ENCODE measurements around the gene RAF1.
A peak's percentile ranks its signal among the peaks of the same experiment; 100 is the strongest.
"Not testable (repeated sequence)": the region's sequence is repeated elsewhere in the genome, so short reads cannot be mapped to it uniquely, and the experiment has no call there.

RAF1 gene

DNA sequence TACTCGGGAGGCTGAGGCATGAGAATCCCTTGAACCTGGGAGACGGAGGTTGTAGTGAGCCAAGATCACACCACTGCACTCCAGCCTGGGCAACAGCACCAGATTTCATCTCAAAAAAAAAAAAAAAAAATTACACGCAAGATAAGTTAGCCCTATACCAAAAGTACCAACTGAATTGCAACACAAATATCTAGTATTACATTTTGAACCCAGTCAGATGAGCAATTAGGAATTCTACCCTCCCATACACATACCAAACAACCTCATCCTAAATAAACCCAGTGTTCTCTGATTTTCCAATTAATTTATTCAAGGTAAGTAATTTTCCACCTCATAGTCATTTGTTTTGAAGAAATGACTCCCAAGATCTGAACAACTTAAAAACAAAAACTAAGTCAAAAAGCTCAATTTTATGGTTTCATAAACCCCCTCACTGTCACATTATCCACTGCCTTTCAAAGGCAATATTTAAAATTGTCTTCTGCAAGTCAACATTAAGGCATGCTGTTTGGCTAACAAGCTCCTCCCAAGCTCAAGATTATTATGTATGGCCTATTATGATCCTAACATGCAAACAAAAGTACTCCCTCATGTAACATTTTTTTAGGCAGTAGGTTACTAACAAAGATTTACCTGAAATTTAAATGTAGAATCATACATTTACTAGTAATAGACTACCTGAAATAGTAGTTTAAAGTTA lies 4.5 kb downstream of the RAF1 start:
- Histone ChIP-seq H3K4me1 (ENCODE audit: control insufficient read depth, insufficient read depth, low read length, poor library complexity, severe bottlenecking) (peaks cover 25% of the 10 kb centered on the region), H3K9me3 (ENCODE audit: control insufficient read depth, low read length) (no peaks in the 10 kb centered on the region), H3K4me3 (ENCODE audit: extremely low read depth, insufficient read depth, low read length, poor library complexity, severe bottlenecking) (no peak overlapping the region), H3K27ac (ENCODE audit: low read depth, low read length, severe bottlenecking) (peak overlapping the region; percentile 93), H3K36me3 (ENCODE audit: control insufficient read depth, insufficient read depth, low read length) (no peaks in the 10 kb centered on the region)
- WGBS, 2 experiments (ENCODE audit: insufficient coverage in 2 of 2) = 83 to 100% methylated on average over 1 to 2 of the region's 3 CpGs

DNA sequence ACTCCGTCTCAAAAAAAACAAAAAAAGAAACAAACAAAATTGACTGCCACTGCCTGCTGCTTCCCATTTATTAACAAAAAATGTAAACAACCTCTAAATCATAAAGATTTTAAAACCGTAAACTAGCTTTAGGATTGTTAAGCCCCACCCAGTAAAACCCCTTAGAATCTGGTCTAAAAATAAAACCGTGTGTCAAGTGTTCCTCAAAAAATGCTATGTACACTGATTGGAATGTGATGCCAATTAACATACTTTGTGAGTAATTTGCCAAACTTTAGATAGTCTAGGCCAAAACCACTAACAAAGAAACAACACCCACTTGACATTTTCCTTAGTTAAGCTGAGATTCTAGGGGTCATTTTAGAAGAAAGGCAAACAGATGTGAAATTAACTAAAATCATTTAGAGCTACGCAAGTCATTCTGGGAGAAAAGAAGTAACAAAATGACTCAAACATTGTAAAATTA lies 5.3 kb downstream of the RAF1 start:
- H3K4me1 ChIP-seq (ENCODE audit: control insufficient read depth, insufficient read depth, low read length, poor library complexity, severe bottlenecking) = peaks cover 25% of the 10 kb centered on the region
- H3K27ac ChIP-seq (ENCODE audit: low read depth, low read length, severe bottlenecking) = peak overlapping the region; percentile 93
- WGBS, 2 experiments (ENCODE audit: insufficient coverage in 2 of 2) = 71 to 100% methylated on average over 1 to 2 of the region's 4 CpGs
- peaks cover 4% of the 10 kb centered on the region for H3K36me3 ChIP-seq (ENCODE audit: control insufficient read depth, insufficient read depth, low read length)
- H3K4me3 ChIP-seq (ENCODE audit: extremely low read depth, insufficient read depth, low read length, poor library complexity, severe bottlenecking) = no peak overlapping the region
- no peaks in the 10 kb centered on the region for H3K9me3 ChIP-seq (ENCODE audit: control insufficient read depth, low read length)

DNA sequence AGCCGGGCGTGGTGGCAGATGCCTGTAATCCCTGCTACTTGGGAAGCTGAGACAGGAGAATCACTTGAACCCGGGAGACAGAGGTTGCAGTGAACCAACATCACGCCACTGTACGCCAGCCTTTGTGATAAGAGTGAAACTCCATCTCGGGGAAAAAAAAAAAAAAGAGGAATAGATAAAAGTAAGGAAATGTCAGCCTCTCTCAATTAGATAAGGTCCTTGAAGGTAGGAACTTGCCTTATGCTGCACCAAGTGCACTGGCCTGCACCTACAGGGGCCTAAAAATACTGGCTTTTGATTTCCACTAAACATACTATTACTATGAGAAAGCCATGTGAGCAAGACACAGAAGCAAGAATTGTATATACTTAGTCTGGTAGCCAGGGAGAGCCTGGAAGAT lies 7.1 kb downstream of the RAF1 start:
- no peak overlapping the region for H3K27ac ChIP-seq (ENCODE audit: low read depth, low read length, severe bottlenecking)
- H3K4me3 ChIP-seq (ENCODE audit: extremely low read depth, insufficient read depth, low read length, poor library complexity, severe bottlenecking) = no peak overlapping the region
- 100% methylated on average over 3 to 5 of the region's 6 CpGs for WGBS, 2 experiments (ENCODE audit: insufficient coverage in 2 of 2)
- H3K9me3 ChIP-seq (ENCODE audit: control insufficient read depth, low read length) = no peaks in the 10 kb centered on the region
- H3K36me3 ChIP-seq (ENCODE audit: control insufficient read depth, insufficient read depth, low read length) = peaks cover 8% of the 10 kb centered on the region
- H3K4me1 ChIP-seq (ENCODE audit: control insufficient read depth, insufficient read depth, low read length, poor library complexity, severe bottlenecking) = peaks cover 25% of the 10 kb centered on the region

DNA sequence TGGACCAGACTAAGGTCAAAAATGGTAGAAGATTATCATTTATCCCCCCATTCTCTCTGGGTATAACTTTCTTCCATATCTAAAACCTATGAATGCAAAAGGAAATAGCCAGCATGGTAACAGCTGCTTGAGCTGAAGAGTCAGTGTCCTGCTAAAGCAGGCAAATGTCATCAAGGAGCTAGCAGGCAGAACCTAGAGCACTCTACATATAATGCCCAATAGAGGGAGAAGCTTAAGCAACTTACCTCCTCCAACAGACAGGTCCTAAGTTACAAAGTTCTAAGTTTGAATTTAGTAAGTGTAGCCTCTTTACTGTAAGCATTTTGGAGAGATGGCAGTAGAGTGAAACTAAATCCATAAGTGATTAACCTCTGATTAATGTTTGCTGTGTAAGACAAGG lies 7.7 kb downstream of the RAF1 start:
- Histone ChIP-seq H3K27ac (ENCODE audit: low read depth, low read length, severe bottlenecking) (no peak overlapping the region), H3K9me3 (ENCODE audit: control insufficient read depth, low read length) (no peaks in the 10 kb centered on the region), H3K4me3 (ENCODE audit: extremely low read depth, insufficient read depth, low read length, poor library complexity, severe bottlenecking) (no peak overlapping the region), H3K4me1 (ENCODE audit: control insufficient read depth, insufficient read depth, low read length, poor library complexity, severe bottlenecking) (peaks cover 20% of the 10 kb centered on the region), H3K36me3 (ENCODE audit: control insufficient read depth, insufficient read depth, low read length) (peaks cover 8% of the 10 kb centered on the region)

DNA sequence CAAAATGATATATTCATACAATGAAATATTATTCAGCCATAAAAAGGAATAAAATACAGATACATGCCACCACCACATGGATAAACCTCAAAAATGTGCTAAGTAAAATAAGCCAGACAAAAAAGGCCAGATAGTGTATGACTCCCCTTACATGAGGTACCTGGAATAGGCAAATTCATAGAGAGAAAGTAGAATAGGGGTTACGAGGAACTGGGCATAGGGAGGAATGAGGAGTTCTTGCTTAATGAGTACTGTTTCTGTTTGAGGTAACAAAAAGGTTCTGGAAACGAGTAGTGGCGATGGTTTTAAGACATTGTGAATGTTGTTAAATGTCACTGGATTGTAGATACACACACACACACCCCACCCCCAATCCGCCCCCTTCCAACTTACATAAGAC lies 8.2 kb downstream of the RAF1 start:
- Histone ChIP-seq H3K4me1 (ENCODE audit: control insufficient read depth, insufficient read depth, low read length, poor library complexity, severe bottlenecking) (peaks cover 17% of the 10 kb centered on the region), H3K4me3 (ENCODE audit: extremely low read depth, insufficient read depth, low read length, poor library complexity, severe bottlenecking) (no peak overlapping the region), H3K36me3 (ENCODE audit: control insufficient read depth, insufficient read depth, low read length) (peaks cover 8% of the 10 kb centered on the region), H3K27ac (ENCODE audit: low read depth, low read length, severe bottlenecking) (no peak overlapping the region), H3K9me3 (ENCODE audit: control insufficient read depth, low read length) (no peaks in the 10 kb centered on the region)
- WGBS, 2 experiments (ENCODE audit: insufficient coverage in 2 of 2) = 88 to 93% methylated on average over 1 to 2 of the region's 4 CpGs

DNA sequence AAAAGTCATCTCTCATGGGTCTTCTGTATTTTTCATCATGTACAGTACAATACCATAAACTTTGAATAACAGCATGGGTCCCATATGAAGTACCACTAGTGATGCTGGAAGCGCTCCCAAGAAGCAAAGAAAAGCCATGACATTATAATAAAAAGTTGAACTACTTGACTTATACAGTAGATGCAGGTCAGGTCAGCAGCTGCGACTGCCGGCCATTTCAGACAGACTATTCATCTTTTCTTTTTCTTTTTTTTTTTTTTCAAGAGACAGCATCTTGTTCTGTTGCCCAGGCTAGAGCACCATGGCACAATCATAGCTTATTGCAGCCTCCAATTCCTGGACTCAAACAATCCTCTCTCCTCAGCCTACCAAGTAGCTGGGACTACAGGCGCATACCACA lies 10.2 kb downstream of the RAF1 start:
- no peaks in the 10 kb centered on the region for H3K9me3 ChIP-seq (ENCODE audit: control insufficient read depth, low read length)
- WGBS, 2 experiments (ENCODE audit: insufficient coverage in 2 of 2) = 96 to 100% methylated on average over 1 to 3 of the region's 4 CpGs
- no peak overlapping the region for H3K4me3 ChIP-seq (ENCODE audit: extremely low read depth, insufficient read depth, low read length, poor library complexity, severe bottlenecking)
- peaks cover 6% of the 10 kb centered on the region for H3K4me1 ChIP-seq (ENCODE audit: control insufficient read depth, insufficient read depth, low read length, poor library complexity, severe bottlenecking)
- peaks cover 8% of the 10 kb centered on the region for H3K36me3 ChIP-seq (ENCODE audit: control insufficient read depth, insufficient read depth, low read length)
- no peak overlapping the region for H3K27ac ChIP-seq (ENCODE audit: low read depth, low read length, severe bottlenecking)

DNA sequence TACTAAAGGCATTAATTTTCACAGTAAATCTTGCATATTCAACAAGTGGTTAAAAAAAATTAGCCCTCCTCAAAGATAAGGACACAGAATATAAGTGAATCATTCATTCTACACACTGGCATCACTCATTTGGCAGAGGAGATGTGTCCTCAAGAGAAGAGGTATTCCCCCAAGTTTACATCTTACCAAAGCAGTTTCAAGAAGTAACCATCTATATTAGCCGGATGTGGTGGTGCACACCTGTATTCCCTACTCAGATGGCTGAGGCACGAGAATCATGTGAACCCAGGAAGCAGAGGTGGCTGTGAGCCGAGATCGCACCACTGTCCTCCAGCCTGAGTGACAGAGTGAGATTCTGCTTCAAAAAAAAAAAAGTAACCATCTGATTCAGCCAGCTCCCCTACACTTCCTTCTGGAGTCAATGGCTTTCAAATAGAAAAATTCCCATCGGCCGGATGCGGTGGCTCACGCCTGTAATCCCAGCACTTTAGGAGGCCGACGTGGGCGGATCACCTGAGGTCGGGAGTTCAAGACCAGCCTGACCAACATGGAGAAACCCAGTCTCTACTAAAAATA lies 15.4 kb downstream of the RAF1 start:
- H3K36me3 ChIP-seq (ENCODE audit: control insufficient read depth, insufficient read depth, low read length) = peaks cover 6% of the 10 kb centered on the region
- H3K4me1 ChIP-seq (ENCODE audit: control insufficient read depth, insufficient read depth, low read length, poor library complexity, severe bottlenecking) = peaks cover 7% of the 10 kb centered on the region
- WGBS, 2 experiments (ENCODE audit: insufficient coverage in 2 of 2) = 91 to 94% methylated on average over 4 to 6 of the region's 12 CpGs
- H3K27ac ChIP-seq (ENCODE audit: low read depth, low read length, severe bottlenecking) = no peak overlapping the region
- H3K4me3 ChIP-seq (ENCODE audit: extremely low read depth, insufficient read depth, low read length, poor library complexity, severe bottlenecking) = no peak overlapping the region
- H3K9me3 ChIP-seq (ENCODE audit: control insufficient read depth, low read length) = no peaks in the 10 kb centered on the region

DNA sequence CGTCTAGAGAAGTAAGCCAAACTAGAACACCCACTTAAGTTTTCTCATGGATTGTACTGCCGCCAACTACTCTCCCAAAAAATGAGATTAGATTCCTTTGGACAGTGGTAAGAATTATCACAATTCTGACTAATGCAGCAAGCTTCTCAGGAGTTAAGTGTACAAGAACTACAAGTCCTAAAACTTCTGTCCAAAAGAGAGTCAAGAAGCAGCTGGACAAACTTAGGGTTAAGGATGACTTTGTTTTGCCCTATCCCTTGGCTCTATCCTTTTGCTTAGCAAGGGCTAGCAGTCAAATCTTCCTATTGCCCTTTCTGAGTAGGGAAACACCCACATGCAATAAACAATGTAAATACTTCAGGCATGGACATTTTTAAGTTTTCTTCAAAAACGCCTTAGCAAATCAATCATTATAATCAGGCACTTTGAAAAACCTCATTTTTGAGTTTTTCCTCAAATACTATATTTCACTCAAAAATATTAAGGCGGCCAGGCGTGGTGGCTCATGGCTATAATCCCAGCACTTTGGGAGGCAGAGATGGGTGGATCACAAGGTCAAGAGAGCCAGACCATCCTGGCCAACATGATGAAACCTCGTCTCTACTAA lies 19.5 kb downstream of the RAF1 start:
- H3K4me3 ChIP-seq (ENCODE audit: extremely low read depth, insufficient read depth, low read length, poor library complexity, severe bottlenecking) = no peak overlapping the region
- 81 to 96% methylated on average over 4 of the region's 6 CpGs for WGBS, 2 experiments (ENCODE audit: insufficient coverage in 2 of 2)
- peaks cover 3% of the 10 kb centered on the region for H3K36me3 ChIP-seq (ENCODE audit: control insufficient read depth, insufficient read depth, low read length)
- peaks cover 14% of the 10 kb centered on the region for H3K4me1 ChIP-seq (ENCODE audit: control insufficient read depth, insufficient read depth, low read length, poor library complexity, severe bottlenecking)
- H3K9me3 ChIP-seq (ENCODE audit: control insufficient read depth, low read length) = no peaks in the 10 kb centered on the region
- no peak overlapping the region for H3K27ac ChIP-seq (ENCODE audit: low read depth, low read length, severe bottlenecking)

DNA sequence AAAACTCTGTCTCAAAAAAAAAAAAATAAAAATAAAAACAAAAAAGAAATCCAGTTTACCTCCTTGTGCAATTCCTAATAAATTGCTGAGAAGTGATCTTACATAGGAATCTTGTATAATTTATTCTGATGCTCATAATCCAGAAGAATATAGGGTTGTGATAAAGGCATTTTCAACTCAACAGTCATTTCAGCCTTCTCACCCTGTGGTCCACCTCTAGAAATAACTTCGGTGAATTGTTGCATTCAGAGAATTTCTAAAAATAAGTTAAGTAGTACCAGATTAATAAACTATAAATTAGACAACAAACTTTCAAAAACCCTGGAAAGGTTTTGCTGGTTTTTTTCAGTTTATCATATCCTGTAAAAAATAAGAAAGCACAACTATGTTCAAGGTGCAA lies 20.2 kb downstream of the RAF1 start:
- no peak overlapping the region for H3K4me3 ChIP-seq (ENCODE audit: extremely low read depth, insufficient read depth, low read length, poor library complexity, severe bottlenecking)
- no peaks in the 10 kb centered on the region for H3K9me3 ChIP-seq (ENCODE audit: control insufficient read depth, low read length)
- peaks cover 14% of the 10 kb centered on the region for H3K4me1 ChIP-seq (ENCODE audit: control insufficient read depth, insufficient read depth, low read length, poor library complexity, severe bottlenecking)
- WGBS, 2 experiments (ENCODE audit: insufficient coverage in 2 of 2) = no CpG with 5 or more reads among the region's 1 CpG
- no peak overlapping the region for H3K27ac ChIP-seq (ENCODE audit: low read depth, low read length, severe bottlenecking)
- H3K36me3 ChIP-seq (ENCODE audit: control insufficient read depth, insufficient read depth, low read length) = peaks cover 3% of the 10 kb centered on the region

DNA sequence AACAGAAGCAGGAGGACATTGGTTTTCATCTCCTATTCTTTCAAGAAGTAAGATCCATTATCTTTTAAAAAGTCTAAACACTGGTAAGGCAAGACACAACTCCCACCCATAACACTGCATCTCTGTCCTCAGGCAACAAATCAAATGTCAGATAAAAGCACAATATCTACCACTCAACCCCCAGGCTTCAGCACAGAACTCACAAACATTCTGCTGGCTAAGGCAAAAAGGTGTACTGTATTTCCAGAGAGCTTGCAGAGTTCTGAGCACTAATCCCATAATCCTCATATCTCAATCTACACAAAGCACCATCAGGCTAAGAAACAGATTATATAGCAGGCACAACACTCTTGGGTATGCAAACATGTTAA lies 20.9 kb downstream of the RAF1 start:
- Histone ChIP-seq H3K4me1 (ENCODE audit: control insufficient read depth, insufficient read depth, low read length, poor library complexity, severe bottlenecking) (peaks cover 14% of the 10 kb centered on the region), H3K4me3 (ENCODE audit: extremely low read depth, insufficient read depth, low read length, poor library complexity, severe bottlenecking) (no peak overlapping the region), H3K27ac (ENCODE audit: low read depth, low read length, severe bottlenecking) (peak overlapping the region; percentile 73), H3K36me3 (ENCODE audit: control insufficient read depth, insufficient read depth, low read length) (peaks cover 2% of the 10 kb centered on the region), H3K9me3 (ENCODE audit: control insufficient read depth, low read length) (no peaks in the 10 kb centered on the region)

DNA sequence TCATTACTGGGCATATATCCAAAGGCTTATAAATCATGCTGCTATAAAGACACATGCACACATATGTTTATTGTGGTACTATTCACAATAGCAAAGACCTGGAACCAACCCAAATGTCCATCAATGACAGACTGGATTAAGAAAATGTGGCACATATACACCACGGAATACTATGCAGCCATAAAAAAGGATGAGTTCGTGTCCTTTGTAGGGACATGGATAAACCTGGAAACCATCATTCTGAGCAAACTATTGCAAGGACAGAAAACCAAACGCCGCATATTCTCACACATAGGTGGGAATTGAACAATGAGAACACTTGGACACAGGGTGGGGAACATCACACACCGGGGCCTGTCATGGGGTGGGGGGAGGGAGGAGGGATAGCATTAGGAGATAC lies 23.1 kb downstream of the RAF1 start:
- peaks cover 10% of the 10 kb centered on the region for H3K36me3 ChIP-seq (ENCODE audit: control insufficient read depth, insufficient read depth, low read length)
- not testable (repeated sequence) for H3K27ac ChIP-seq (ENCODE audit: low read depth, low read length, severe bottlenecking); H3K4me3 ChIP-seq (ENCODE audit: extremely low read depth, insufficient read depth, low read length, poor library complexity, severe bottlenecking); H3K9me3 ChIP-seq (ENCODE audit: control insufficient read depth, low read length)
- 100% methylated on average over 1 to 3 of the region's 5 CpGs for WGBS, 2 experiments (ENCODE audit: insufficient coverage in 2 of 2)
- H3K4me1 ChIP-seq (ENCODE audit: control insufficient read depth, insufficient read depth, low read length, poor library complexity, severe bottlenecking) = peaks cover 14% of the 10 kb centered on the region

All from mesodermal cell (in vitro differentiated cells).